HG03565 (cell line): Measurements from ENCODE around the gene TRDMT1.

Source experiments
- ATAC-seq: cut with Tn5 transposase; IDR thresholded peaks from one replicate; pipeline ENCODE4 v1.9.1; 2021; ENCODE audit warnings: mild to moderate bottlenecking, moderate library complexity; ENCODE audit not compliant: unreplicated experiment

TRDMT1 gene

DNA sequence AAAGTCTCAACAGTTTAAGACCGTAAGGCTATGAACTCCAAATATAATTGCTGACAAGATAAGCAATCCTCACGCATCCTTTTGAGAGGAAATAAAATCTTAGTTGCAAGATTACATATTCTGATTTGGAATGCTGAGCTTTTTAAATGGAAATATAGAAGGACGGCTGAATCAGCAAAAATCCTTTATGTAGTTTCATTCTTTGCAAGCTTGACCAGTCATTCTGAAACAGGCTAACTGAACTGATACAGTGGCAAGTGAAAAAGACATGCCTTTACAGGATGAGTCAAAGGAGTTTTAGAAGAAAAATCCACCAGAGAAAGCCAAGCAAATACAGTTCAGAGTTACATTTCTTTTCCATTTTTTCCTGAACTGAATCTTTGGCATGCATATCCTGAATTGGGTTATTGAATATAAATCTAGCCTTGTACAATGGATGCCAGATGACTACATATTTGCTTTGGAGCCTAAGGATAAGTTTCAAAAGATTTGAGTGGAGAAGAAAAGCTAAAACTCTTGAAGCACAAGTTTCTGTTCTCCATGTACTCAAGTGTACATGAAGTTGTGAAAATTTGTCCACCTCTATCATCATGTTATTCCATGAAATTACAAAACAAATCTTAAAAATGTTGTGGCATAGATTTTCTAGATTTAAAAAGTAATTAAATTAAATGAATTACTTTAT is 30.9 kb upstream of the TRDMT1 start:
- peak; percentile 24 for ATAC-seq

GRCh38 chr10:17231788-17232187 is 30.3 kb upstream of the TRDMT1 start:
- ATAC-seq, result no peak

DNA sequence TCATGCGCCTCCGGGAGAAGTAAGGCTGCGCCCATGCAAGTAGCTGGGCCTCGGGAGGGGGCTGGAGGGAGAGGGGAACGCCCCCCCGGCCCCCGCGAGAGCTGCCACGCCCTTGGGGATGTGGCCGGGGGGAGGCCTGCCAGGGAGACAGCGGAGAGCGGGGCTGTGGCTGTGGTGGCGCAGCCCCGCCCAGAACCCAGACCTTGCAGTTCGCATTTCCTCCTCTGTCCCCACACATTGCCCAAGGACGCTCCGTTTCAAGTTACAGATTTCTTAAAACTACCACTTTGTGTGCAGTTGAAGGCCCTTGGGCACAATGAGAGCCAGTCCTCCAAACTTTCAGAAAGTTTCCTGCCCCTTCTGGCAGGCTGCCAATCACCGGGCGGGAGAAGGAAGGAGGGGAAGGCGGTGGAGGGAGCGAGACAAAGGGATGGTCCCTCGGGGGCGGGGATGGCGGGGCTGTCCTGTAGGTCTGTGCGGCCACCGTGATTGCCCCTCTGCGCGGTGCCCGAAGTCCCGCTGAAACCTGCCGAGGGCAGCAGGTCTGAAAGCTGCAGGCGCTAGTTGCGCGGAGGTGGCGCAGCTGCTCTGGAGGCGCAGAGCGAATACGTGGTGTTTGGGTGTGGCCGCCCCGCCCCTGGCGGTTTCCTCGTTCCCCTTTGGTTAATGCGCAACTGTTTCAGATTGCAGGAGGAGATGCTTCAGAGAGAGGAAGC is 28.7 kb upstream of the TRDMT1 start:
- ATAC-seq, result peak; percentile 59

GRCh38 chr10:17229717-17229966 is 28.2 kb upstream of the TRDMT1 start:
- ATAC-seq, result no peak

- ATAC-seq, result no peak
Observed at GRCh38 chr10:17229016-17229716, 27.7 kb upstream of the TRDMT1 start.

DNA sequence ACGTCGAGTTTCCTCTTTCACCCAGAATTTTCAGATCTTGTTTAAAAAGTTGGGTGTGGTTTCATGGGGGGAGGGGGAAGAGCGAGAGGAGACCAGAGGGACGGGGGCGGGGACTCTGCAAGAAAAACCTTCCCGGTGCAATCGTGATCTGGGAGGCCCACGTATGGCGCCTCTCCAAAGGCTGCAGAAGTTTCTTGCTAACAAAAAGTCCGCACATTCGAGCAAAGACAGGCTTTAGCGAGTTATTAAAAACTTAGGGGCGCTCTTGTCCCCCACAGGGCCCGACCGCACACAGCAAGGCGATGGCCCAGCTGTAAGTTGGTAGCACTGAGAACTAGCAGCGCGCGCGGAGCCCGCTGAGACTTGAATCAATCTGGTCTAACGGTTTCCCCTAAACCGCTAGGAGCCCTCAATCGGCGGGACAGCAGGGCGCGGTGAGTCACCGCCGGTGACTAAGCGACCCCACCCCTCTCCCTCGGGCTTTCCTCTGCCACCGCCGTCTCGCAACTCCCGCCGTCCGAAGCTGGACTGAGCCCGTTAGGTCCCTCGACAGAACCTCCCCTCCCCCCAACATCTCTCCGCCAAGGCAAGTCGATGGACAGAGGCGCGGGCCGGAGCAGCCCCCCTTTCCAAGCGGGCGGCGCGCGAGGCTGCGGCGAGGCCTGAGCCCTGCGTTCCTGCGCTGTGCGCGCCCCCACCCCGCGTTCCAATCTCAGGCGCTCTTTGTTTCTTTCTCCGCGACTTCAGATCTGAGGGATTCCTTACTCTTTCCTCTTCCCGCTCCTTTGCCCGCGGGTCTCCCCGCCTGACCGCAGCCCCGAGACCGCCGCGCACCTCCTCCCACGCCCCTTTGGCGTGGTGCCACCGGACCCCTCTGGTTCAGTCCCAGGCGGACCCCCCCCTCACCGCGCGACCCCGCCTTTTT is 26.9 kb upstream of the TRDMT1 start, which contains the start of gene VIM:
VIM (plus strand) TSS at position 151 of the 925 bp plus-strand sequence. CDS start 1,182 bp downstream, outside the sequence.
- peak; percentile 28 for ATAC-seq

GRCh38 chr10:17227367-17228090 is 26.1 kb upstream of the TRDMT1 start:
- ATAC-seq, result peak; percentile 27

DNA sequence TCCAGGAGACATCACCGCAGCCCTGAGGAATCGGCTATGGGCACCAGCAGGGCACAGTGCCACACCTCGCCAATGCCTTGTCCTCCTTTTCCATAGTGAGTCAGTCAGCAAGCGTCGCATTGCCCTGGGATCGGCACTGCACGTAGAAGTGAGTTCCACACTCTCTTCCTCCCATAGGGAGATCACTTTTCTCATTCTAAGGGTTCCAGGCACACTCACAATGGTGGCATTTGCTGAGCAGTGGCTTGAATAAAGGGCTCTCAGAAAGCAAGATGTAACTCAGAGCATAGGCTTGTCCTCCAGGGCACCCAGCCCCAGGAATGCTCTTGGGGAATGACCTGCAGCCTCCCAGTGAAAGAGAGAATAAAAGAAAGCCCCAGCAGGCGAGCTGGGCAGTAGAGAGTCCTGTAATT is 25.4 kb upstream of the TRDMT1 start:
- ATAC-seq, result no peak

GRCh38 chr10:17225808-17226207 is 24.3 kb upstream of the TRDMT1 start:
- ATAC-seq, result no peak

- ATAC-seq, result no peak
Observed at GRCh38 chr10:17222329-17222728, 20.9 kb upstream of the TRDMT1 start.

DNA sequence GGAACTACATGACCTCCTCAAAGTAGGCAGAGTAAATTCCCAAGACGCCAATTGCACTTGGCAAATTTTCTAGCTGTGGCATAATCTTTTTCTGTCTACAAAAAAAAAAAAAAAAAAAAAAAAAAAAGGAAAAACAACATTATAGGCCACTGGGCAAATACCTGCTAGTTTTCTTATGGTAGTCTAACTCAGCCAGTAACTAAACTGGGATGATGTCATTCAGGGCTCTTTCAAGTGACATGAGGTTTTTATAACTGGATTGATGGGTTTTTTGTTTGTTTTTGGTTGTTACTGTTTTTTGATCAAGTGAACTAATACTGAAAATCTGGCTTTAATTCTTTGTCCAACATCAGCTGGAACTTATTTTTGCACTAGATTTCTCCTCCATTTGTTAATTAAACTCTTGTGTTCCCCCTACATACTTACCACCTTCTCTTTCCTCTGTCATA is 19.2 kb upstream of the TRDMT1 start:
- no peak for ATAC-seq

GRCh38 chr10:17219024-17219423 is 17.6 kb upstream of the TRDMT1 start:
- no peak for ATAC-seq

DNA sequence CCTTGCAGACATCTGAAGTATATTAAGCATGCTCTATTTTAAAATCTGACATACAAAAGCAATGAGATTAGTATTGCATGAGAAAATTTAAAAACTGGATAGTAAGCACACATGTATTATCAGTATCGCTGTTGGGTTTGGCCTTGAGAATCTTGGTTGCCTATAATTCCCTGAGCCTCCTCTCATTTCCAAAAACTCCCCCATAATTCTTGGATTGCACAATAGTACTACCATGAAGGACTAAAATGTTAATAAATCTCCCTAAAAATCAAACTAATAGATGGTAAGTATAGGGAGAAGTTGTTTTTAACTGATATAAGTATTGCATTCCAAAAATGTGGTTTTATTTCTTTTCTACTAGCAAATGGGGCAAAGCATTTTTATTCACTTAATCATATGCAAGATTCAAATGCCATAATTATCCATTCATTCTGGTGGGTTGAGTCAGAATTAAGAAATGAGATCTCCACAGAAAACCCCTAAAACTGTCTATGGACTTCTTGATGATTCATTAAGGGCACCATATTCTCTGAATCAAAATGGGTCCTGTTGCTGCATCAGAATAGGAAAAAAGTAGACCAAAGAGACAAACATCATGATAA is 16.3 kb upstream of the TRDMT1 start:
- no peak for ATAC-seq

DNA sequence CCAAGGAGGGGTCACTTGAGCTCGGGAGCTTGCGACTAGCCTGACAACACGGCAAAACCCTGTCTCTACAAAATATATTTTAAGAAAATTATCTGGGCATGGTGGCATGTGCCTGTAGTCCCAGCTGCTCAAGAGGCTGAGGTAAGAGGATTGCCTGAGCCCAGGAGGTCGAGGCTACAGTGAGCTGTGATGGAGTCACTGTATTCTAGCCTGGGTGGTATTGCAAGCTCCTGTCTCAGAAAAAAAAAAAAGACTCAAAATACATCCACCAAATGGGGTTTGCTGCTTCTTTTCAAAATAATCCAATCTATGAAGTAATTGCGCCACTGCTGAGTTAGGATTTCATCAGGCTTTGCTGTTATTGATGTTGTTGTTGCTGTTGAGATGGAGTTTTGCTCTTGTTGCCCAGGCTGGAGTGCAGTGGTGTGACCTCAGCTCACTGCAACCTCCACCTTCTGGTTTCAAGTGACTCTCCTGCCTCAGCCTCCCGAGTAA is 15.5 kb upstream of the TRDMT1 start:
- ATAC-seq, result no peak

DNA sequence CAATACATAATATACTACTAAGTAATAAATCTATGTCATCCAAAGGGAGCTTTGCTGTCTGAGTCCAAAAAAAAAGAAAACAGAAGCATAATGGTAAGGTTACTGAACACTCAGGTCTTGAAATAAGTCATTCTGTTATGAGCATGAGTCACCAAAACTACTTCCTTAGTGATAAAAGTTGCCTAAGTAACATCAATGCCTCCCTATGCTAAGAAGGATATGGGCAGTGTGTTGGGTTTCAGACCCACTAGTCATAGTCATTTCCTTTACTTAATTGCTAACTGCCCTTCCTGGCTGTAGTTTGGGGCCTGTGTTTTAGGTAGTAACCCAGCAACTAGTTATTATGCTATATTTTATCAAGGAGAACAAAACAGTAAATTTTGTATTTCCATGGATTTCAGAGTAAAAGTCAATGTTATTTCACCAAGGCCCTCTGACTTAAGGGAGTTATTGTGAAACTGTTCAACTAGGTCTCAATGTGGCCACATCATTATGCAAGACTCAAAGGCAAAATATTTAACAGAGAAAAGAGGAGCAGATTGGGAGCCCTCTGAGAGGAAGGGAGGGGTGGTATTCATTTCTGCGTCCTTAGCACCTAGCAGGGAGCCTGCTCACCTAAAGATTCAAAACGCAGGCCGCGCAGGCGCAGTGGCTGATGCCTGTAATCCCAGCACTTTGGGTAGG is 14.9 kb upstream of the TRDMT1 start:
- peak; percentile 100 for ATAC-seq

DNA sequence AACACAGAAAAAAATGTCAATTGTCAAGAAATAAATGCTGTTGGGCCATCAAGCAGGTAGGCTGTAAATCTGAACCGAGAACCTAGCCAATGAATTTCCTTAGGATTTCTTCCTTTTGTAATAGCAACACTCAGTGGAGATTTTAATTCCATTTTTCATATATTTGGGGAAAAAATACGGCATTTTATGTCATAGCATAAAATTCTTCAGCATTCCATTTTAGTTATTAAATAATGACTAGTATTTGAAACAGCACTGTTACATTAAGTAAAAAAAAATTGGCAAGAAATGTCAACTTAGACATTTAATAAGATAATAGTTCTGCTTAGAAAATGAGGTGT is 14.3 kb upstream of the TRDMT1 start:
- ATAC-seq, result no peak

DNA sequence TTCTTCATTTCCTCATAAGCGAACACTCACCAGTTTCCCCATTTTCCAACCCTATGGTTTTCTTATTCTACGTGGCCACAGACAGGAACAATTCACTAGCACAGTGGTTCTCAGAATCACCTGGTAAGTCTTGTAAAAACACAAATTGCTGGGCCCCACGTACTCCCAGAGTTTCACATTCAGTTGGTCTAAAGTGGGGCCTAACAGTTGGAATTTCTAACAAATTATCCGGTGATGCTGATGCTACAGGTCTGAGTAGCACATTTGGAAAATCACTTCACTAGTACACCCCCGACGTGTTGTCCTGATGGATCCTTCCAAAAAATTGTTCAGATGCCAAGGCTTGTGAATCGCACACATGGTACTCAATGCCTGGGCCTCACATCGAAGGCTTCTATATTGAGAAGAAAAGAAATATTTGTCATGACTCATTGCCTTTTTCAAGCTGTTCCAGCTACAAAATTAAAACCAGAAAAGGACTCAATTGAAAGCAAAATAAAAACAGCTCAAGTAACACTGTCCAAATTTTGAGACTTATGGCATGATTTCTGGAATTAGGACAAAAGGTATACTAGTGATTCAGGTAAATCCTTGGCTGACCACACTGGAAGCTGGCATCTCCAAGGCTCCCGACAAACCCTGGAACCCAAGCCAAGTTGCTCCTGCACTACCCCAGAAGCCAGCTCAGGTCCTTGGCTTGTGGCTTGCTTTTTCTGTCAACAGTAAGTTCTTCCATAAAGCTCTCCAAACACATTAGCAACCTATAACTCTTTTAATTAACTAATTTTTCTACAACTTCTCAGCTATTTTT is 13.7 kb upstream of the TRDMT1 start:
- ATAC-seq, result no peak

GRCh38 chr10:17214526-17214925 is 13.1 kb upstream of the TRDMT1 start:
- no peak for ATAC-seq
